Spinal cord (tissue), 10 donors: Measurements from ENCODE around the gene GKN2. TPM values are rescaled to one million over a fixed set of nuclear protein-coding genes. Genes with fewer than 3 reads are reported as not detected.
A peak's percentile ranks its signal among the peaks of the same experiment; 100 is the strongest.

Source experiments
- DNase-seq, 6 donors: peaks; one replicate each; pipeline versions ENCODE4 v3.0.0 to v3.0.0-alpha.2; 2013 to 2015; ENCODE audit warnings: low spot score in 6 of 6, low read depth in 4 of 6
- H3K27ac ChIP-seq: one replicate; pipeline ENCODE4 v1.5.1; 2013; ENCODE audit warnings: low read depth, low read length, control low read depth
- H3K27me3 ChIP-seq: one replicate; pipeline ENCODE4 v1.6.1; 2013; ENCODE audit warnings: low read length; ENCODE audit not compliant: control insufficient read depth, insufficient read depth
- H3K36me3 ChIP-seq: one replicate; pipeline ENCODE4 v1.6.1; 2013; ENCODE audit warnings: low read length; ENCODE audit not compliant: control insufficient read depth, insufficient read depth
- H3K4me1 ChIP-seq: one replicate; pipeline ENCODE4 v1.6.1; 2013; ENCODE audit warnings: low read length; ENCODE audit not compliant: control insufficient read depth, insufficient read depth
- H3K4me3 ChIP-seq: one replicate; pipeline ENCODE4 v1.5.1; 2013; ENCODE audit warnings: low read depth, low read length, control low read depth
- H3K9me3 ChIP-seq: one replicate; pipeline ENCODE4 v1.6.1; 2013; ENCODE audit warnings: low read length; ENCODE audit not compliant: control insufficient read depth, insufficient read depth
- WGBS: methylation state at CpG from one replicate; pipeline ENCODE4 v1.1.5; 2013; ENCODE audit warnings: missing lambda C conversion rate; ENCODE audit not compliant: insufficient coverage; 5-methylcytosine and 5-hydroxymethylcytosine counted together
- polyA plus RNA-seq, 2 donors: library from polyadenylated mRNA; unstranded; fragments of 120-200 nt; gene quantifications; one replicate each; pipeline ENCODE4 v1.2.1, GENCODE V29; 2013; ENCODE audit not compliant: insufficient read length in 2 of 2
- total RNA-seq, 2 donors: library from RNA; depleted of rRNA in 1 of 2; stranded (reverse); fragments of 120-200 nt in 1 of 2; fragments of >200 nt in 1 of 2; gene quantifications; one replicate each; pipeline versions ENCODE4 v1.2.3 to v1.2.4, GENCODE V29; 2013 to 2014
- donor health status: healthy.

GKN2 gene
- total and polyA plus RNA-seq, 4 donors, result not detected

DNA sequence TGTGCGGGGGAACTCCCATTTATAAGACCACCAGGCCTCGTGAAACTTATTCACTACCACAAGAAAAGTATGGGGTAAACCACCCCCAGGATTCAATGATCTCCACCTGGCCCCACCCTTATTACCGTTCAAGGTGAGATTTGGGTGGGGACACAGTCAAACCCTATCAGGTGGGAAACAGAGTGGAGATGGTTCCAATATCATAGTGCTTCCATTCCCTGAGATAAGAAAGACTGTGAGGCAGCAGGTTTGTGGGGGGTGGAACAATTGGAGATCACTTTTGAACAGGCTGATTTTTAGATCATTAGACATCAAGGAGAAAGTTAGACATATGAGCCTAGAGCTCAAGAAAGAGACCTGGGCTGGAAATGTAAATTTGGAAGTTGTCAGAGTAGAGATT is 39.3 kb downstream of the GKN2 start:
- Histone ChIP-seq H3K27ac (no peak overlapping the region), H3K9me3 (no peaks in the 10 kb centered on the region), H3K4me3 (no peak overlapping the region), H3K36me3 (no peaks in the 10 kb centered on the region), H3K4me1 (no peaks in the 10 kb centered on the region), H3K27me3 (no peaks in the 10 kb centered on the region)
- no peak for DNase-seq
- 90% methylated on average over 2 of the region's 3 CpGs for WGBS

DNA sequence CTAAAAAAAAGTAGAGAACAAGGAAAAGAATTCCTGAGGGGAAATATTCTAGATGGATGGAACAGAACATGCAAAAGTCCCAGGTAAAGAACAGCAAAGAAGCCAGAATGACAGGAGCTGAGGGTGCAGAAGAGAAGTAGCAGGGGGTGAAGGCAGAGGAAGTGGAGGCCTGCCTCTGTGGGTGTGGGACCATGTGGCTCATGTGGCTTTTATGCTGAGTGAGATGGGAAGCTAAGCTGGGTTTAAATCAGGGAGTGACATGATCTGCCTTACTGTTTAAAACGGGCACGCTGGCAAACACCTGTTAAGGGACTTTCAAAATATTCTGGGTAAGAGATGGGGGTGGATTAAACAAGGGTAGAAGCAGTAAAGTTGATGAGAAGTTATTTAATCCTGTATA is 40.0 kb downstream of the GKN2 start:
- Histone ChIP-seq H3K9me3 (no peaks in the 10 kb centered on the region), H3K4me1 (no peaks in the 10 kb centered on the region), H3K4me3 (no peak overlapping the region), H3K36me3 (no peaks in the 10 kb centered on the region), H3K27ac (no peak overlapping the region), H3K27me3 (no peaks in the 10 kb centered on the region)
- DNase-seq, result no peak
- WGBS, result 43% methylated on average over 2 of the region's 2 CpGs

DNA sequence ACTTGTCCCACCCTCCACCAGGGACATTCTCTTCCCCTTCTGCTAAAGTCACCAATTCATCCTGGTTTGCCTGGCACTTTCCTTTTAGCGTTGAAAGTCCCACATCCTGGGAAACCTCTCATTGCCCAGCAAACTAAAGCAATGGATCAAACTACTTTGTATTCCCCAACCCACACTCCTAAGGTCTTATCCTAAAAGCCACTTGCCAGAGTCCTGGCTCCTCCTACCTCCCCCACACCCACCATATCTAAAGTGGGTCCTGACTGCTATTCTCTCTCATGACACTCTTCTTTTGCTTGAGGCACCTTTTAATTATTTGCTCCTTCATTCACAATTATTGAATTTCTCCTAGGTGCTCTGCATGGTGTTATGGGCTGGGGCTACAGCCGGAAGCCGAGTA is 40.6 kb downstream of the GKN2 start:
- no peaks in the 10 kb centered on the region for H3K27me3 ChIP-seq
- 100% methylated on average over 3 of the region's 3 CpGs for WGBS
- H3K27ac ChIP-seq, result no peak overlapping the region
- H3K9me3 ChIP-seq, result no peaks in the 10 kb centered on the region
- no peaks in the 10 kb centered on the region for H3K4me1 ChIP-seq
- DNase-seq, result no peak
- no peak overlapping the region for H3K4me3 ChIP-seq
- no peaks in the 10 kb centered on the region for H3K36me3 ChIP-seq

DNA sequence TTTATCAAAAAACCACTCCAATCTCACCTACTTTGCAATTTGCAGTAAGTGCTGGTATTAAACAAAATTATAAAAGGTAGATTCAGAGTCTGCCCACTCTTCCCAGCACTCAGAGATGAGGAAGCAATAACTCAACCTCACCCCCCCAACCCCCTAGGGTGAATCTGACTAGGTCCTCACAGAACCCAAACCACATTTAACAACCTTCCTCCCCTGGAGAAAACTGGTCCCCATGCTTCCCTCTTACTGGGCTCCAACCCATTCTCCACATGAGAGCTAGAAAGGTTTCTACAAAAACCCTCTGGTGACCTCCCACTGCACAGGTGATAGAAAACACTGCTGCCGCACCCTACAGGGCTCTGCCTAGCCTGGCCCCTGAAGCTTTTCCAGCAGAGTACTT is 41.0 kb downstream of the GKN2 start:
- no peak overlapping the region for H3K27ac ChIP-seq

DNA sequence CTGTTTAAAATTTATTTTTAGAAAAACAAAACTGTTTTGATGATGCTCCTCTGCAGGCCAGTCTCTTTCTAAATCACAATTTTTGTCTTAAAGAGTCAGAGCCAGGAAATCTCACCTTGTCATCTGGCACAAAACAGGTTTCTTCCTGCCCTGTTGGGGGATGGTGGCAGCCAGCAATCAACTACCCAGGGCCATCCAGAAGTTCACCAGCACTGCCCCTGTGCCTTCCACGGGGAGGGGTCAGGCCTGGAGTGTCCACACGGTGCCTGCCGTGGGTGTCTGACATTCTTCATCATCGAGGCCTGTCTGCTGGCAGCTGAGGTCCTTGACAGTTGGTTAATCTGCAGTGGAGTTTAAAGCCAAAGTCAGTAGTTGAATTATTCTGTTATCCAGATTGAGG is 41.4 kb downstream of the GKN2 start:
- no peaks in the 10 kb centered on the region for H3K27me3 ChIP-seq
- DNase-seq, result no peak
- H3K27ac ChIP-seq, result no peak overlapping the region
- 58% methylated on average over 4 of the region's 4 CpGs for WGBS
- H3K4me1 ChIP-seq, result no peaks in the 10 kb centered on the region
- no peaks in the 10 kb centered on the region for H3K36me3 ChIP-seq
- H3K9me3 ChIP-seq, result no peaks in the 10 kb centered on the region
- no peak overlapping the region for H3K4me3 ChIP-seq

More for the DNA sequence above, 41.0 kb downstream of the GKN2 start:
- H3K27me3 ChIP-seq, result no peaks in the 10 kb centered on the region
- no peak for DNase-seq
- H3K9me3 ChIP-seq, result no peaks in the 10 kb centered on the region
- no peaks in the 10 kb centered on the region for H3K36me3 ChIP-seq
- no peaks in the 10 kb centered on the region for H3K4me1 ChIP-seq
- no peak overlapping the region for H3K4me3 ChIP-seq
- 100% methylated on average over 1 of the region's 1 CpG for WGBS

DNA sequence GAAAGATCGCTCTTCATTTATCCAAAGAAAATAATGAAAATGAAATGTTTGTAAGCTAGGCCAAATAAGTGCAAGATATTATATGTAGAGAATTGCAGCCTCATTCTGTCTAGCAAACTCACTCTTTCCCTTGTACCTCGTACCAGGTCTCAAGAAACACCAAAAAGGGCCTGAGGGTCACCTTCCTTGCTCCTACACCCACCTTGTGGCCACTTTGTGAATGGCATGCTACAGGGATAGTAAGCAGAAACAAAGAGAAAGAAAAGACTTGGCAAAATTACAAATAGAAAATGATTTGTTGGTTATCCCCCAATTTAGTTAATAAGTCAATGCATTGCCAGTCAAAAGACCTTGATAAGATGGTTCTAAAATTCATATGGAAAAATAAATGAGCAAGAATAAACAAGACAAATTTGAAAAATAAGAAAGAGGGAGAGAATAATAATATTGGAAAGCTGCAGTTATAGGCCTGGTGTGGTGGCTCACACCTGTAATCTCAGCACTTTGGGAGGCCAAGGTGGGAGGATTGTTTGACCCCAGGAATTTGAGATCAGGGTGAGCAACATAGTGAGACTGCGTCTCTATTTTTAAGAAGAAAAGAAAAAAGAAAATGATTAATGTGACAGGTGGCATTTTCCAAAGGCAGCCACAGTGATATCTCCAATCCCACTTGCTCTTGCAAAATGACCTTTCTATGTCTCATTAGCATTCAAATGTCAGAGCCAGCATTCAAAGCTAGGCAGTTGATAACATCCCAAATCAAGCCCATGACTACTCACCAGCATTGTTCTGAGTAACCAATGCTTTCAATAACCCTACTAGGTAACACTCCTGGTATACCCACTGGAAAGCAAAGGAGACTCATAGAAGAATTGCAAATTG is 42.7 kb downstream of the GKN2 start:
- H3K9me3 ChIP-seq, result no peaks in the 10 kb centered on the region
- no peaks in the 10 kb centered on the region for H3K4me1 ChIP-seq
- WGBS, result no CpG with 5 or more reads among the region's 3 CpGs
- H3K27me3 ChIP-seq, result no peaks in the 10 kb centered on the region
- H3K27ac ChIP-seq, result no peak overlapping the region
- DNase-seq, result peak; percentile 29 to 89 (median 46)
- no peaks in the 10 kb centered on the region for H3K36me3 ChIP-seq
- H3K4me3 ChIP-seq, result no peak overlapping the region

DNA sequence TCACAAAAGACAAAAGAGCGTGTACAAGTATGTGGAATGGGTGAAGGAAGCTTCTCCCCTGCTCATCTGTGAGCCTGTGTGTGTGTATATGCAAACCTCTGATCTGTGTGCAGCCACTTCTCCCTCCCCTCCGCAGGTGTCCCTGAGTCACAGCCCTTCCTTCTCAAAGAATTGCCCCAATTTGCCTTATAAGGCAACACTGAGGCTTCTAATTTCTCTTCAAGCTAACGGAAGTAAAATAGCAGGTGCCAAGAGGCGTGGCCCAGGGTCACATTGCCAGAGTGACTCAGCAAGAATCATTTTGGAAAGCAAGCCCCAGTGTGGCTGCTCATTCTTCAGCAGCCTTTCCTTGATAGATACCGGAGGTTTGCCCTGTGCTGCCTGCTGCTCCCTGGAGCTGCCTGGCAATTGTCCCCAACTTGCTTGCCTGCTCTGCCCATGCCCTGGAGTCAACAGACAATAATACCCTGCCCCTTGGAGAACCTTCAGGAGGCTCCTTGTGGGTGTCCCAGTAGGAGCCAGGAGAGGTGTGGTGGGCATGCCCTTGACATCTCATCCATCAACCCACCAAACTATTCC is 44.2 kb downstream of the GKN2 start:
- H3K27ac ChIP-seq, result no peak overlapping the region

DNA sequence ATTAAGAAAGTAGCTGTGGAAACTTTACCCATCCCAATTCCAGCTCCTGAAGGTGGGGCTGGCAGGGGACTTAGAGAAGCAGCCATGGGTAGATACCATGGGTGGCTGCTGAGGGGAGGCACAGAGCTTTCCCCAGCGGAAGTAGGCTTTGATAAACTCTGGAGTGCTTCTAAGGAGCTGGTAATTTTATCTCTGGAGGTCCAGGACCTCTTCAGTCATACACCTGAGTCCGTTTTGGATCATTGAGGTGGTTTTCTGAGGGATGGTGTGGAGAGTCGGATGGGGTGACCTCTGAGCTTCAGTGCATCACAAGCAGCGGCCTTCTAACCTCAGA is 44.8 kb downstream of the GKN2 start:
- H3K9me3 ChIP-seq, result no peaks in the 10 kb centered on the region
- no peaks in the 10 kb centered on the region for H3K4me1 ChIP-seq
- no peaks in the 10 kb centered on the region for H3K27me3 ChIP-seq
- H3K27ac ChIP-seq, result no peak overlapping the region
- H3K36me3 ChIP-seq, result no peaks in the 10 kb centered on the region
- no peak for DNase-seq
- 90% methylated on average over 2 of the region's 4 CpGs for WGBS
- H3K4me3 ChIP-seq, result no peak overlapping the region

More for the DNA sequence above, 44.2 kb downstream of the GKN2 start:
- H3K9me3 ChIP-seq, result no peaks in the 10 kb centered on the region
- no peak overlapping the region for H3K4me3 ChIP-seq
- no peaks in the 10 kb centered on the region for H3K27me3 ChIP-seq
- H3K4me1 ChIP-seq, result no peaks in the 10 kb centered on the region
- no peaks in the 10 kb centered on the region for H3K36me3 ChIP-seq
- peak in 1 of 6 donors; percentile 15 for DNase-seq
- 61% methylated on average over 4 of the region's 5 CpGs for WGBS

DNA sequence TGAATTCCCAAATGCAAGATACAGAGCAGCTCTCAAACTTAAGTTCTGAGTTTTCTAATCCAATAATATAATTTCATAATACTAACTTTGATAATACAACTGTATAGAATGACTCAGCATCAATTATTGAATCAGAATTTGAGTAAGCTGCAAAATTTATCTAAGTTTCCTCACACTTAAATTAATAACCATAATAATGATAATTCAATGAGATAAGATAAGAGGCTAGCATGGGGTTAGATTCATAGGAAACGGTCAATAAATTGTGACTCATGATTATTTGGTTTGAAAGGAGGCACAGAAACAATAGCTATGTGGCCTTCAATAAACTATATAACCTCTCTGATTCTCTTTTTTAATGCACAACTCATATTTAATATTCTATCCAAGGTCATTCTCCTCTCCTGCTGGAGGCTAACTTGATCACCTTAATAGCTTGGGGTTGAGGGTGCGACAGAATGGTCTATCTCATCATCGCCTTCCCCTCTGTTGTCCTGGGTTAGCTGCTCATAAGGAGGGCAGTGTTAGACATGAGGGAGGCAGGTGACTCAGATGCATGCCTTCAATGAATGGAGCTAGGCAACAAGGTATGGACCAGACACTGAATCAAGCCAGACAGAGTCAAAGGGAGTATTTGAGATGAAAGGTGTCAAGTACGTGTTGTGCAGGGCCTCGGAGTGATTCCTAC is 45.3 kb downstream of the GKN2 start:
- no peaks in the 10 kb centered on the region for H3K36me3 ChIP-seq
- H3K4me1 ChIP-seq, result no peaks in the 10 kb centered on the region
- DNase-seq, result no peak
- WGBS, result 100% methylated on average over 3 of the region's 5 CpGs
- no peak overlapping the region for H3K27ac ChIP-seq
- no peaks in the 10 kb centered on the region for H3K27me3 ChIP-seq
- no peaks in the 10 kb centered on the region for H3K9me3 ChIP-seq
- H3K4me3 ChIP-seq, result no peak overlapping the region
